K562 (cell line): ENCODE measurements around the gene GUK1. TPM values are rescaled to one million over a fixed set of nuclear protein-coding genes. Genes with fewer than 3 reads are reported as not detected.

Source experiments
- BCL6 ChIP-seq: fragments of 250-450 bp; sonication (Bioruptor Pico); IDR thresholded peaks from 2 replicates; pipeline ENCODE4 v1.4.0; 2020
- CEBPB ChIP-seq: fragments of 450-650 bp; IDR thresholded peaks from 2 replicates; pipeline ENCODE4 v1.6.1; 2016; ENCODE audit warnings: missing genetic modification characterization, missing compliant biosample characterization
- DPF2 ChIP-seq: fragments of 450-650 bp; IDR thresholded peaks from 2 replicates; pipeline ENCODE4 v1.6.1; 2016
- E2F5 ChIP-seq: sonication (generic); formaldehyde crosslinking; IDR thresholded peaks from 2 replicates; pipeline ENCODE4 v1.8.0; 2022; ENCODE audit warnings: mild to moderate bottlenecking, missing genetic modification reagents
- ELF1 ChIP-seq: fragments of 200-800 bp; sonication (Bioruptor generic); IDR thresholded peaks from 2 replicates; pipeline ENCODE4 v1.6.1; 2016; ENCODE audit warnings: missing genetic modification characterization, missing compliant biosample characterization
- EWSR1 ChIP-seq: fragments of 450-650 bp; IDR thresholded peaks from 2 replicates; pipeline ENCODE4 v1.6.1; 2018; ENCODE audit warnings: borderline replicate concordance, mild to moderate bottlenecking, low read depth, moderate library complexity; ENCODE audit not compliant: partially characterized antibody
- HLTF ChIP-seq: fragments of 450-650 bp; IDR thresholded peaks from 2 replicates; pipeline ENCODE4 v1.6.1; 2016
- HMBOX1 ChIP-seq: sonication (generic); IDR thresholded peaks from 2 replicates; pipeline ENCODE4 v1.6.1; 2016
- HNRNPK ChIP-seq: fragments of 200-400 bp; formaldehyde crosslinking; IDR thresholded peaks from one replicate; pipeline ENCODE4 v1.6.1; 2018; ENCODE audit warnings: mild to moderate bottlenecking, low read depth, low read length; ENCODE audit not compliant: poor library complexity, severe bottlenecking
- HOXB6 ChIP-seq: fragments of 250-450 bp; sonication (Bioruptor Pico); IDR thresholded peaks from 2 replicates; pipeline ENCODE4 v1.5.1; 2022; ENCODE audit warnings: mild to moderate bottlenecking, borderline replicate concordance
- MAFK ChIP-seq: IDR thresholded peaks from 2 replicates; pipeline ENCODE4 v1.6.1; 2011; ENCODE audit warnings: low read length, improper control_type of control experiment
- MLX ChIP-seq, 2 experiments: fragments of 450-650 bp in 1 of 2; sonication (generic) in 1 of 2; formaldehyde crosslinking; conservative IDR thresholded peaks; 2 replicates each; pipeline versions ENCODE4 v1.4.0 to v1.8.1; 2020 to 2022; ENCODE audit warnings: mild to moderate bottlenecking in 1 of 2, missing genetic modification reagents in 1 of 2
- NR2C1 ChIP-seq, 2 experiments: fragments of 450-650 bp; IDR thresholded peaks; 2 replicates each; pipeline ENCODE4 v1.6.1; 2017; ENCODE audit warnings: mild to moderate bottlenecking in 2 of 2, antibody characterized with exemption in 1 of 2, inconsistent platforms in 1 of 2, missing compliant biosample characterization in 1 of 2, missing genetic modification characterization in 1 of 2
- PTTG1 ChIP-seq: fragments of 450-650 bp; IDR thresholded peaks from 2 replicates; pipeline ENCODE4 v1.6.1; 2016; ENCODE audit warnings: low read depth, mild to moderate bottlenecking, missing genetic modification characterization, missing compliant biosample characterization
- RBFOX2 ChIP-seq: fragments of 200-400 bp; formaldehyde crosslinking; IDR thresholded peaks from 2 replicates; pipeline ENCODE4 v1.6.1; 2017; ENCODE audit warnings: low read depth, mild to moderate bottlenecking, low read length, moderate library complexity
- SIRT6 ChIP-seq: IDR thresholded peaks from one replicate; pipeline ENCODE4 v1.6.1; 2012; ENCODE audit warnings: low read depth, mild to moderate bottlenecking, control low read depth, inconsistent platforms, low read length, moderate library complexity
- SRSF7 ChIP-seq: fragments of 200-400 bp; formaldehyde crosslinking; optimal IDR thresholded peaks from 2 replicates; pipeline ENCODE3; 2017; ENCODE audit warnings: mild to moderate bottlenecking, low read depth, low read length
- SRSF9 ChIP-seq: fragments of 200-400 bp; formaldehyde crosslinking; IDR thresholded peaks from 2 replicates; pipeline ENCODE4 v1.6.1; 2017; ENCODE audit warnings: low read depth, low read length, borderline replicate concordance
- ZBTB12 ChIP-seq: fragments of 250-450 bp; sonication (Bioruptor Pico); IDR thresholded peaks from 2 replicates; pipeline ENCODE4 v1.4.0; 2020
- ZBTB7A ChIP-seq: IDR thresholded peaks from 2 replicates; pipeline ENCODE4 v1.6.1; 2011; ENCODE audit warnings: low read depth, mild to moderate bottlenecking, low read length, moderate library complexity, borderline replicate concordance; ENCODE audit not compliant: control insufficient read depth
- ZFPM2 ChIP-seq: fragments of 250-450 bp; sonication (Bioruptor Pico); IDR thresholded peaks from 2 replicates; pipeline ENCODE4 v1.5.1; 2022; ENCODE audit warnings: mild to moderate bottlenecking
- ZFX ChIP-seq: sonication (generic); formaldehyde crosslinking; IDR thresholded peaks from 2 replicates; pipeline ENCODE4 v1.8.0; 2022; ENCODE audit warnings: mild to moderate bottlenecking, missing genetic modification reagents, moderate library complexity
- ZNF639 ChIP-seq, 2 experiments: fragments of 200-800 bp in 1 of 2; sonication (Bioruptor generic) in 1 of 2; sonication (generic) in 1 of 2; formaldehyde crosslinking in 1 of 2; IDR thresholded peaks in 1 of 2; conservative IDR thresholded peaks in 1 of 2; 2 replicates each; pipeline versions ENCODE4 v1.5.0 to v1.6.1; 2016 to 2020; ENCODE audit warnings: missing compliant biosample characterization in 1 of 2, missing genetic modification characterization in 1 of 2, missing genetic modification reagents in 1 of 2
- polyA plus RNA-seq, 8 experiments: library from polyadenylated mRNA; depleted of rRNA in 4 of 8; stranded (reverse) in 5 of 8; unstranded in 3 of 8; fragments of >200 nt; fragmentation: Nextera tagmentation in 2 of 8; fragmentation: Illumina TruSeq in 1 of 8; extraction: Ambion mirVana in 2 of 8; extraction: Trizol in 1 of 8; gene quantifications; 2 replicates each; pipeline versions ENCODE4 v1.2.1 to v1.2.3, GENCODE V29; 2011 to 2014; ENCODE audit warnings: inconsistent platforms in 1 of 8, missing spikeins in 1 of 8
- total RNA-seq, 7 experiments: library from RNA; depleted of rRNA in 6 of 7; stranded (reverse); fragments of >200 nt in 6 of 7; fragmentation: Illumina TruSeq in 2 of 7; extraction: Trizol in 2 of 7; gene quantifications; 2 replicates each; pipeline versions ENCODE4 v1.2.1 to v1.2.3, GENCODE V29; 2011 to 2021; ENCODE audit warnings: low replicate concordance in 1 of 7

GUK1 gene
- total and polyA plus RNA-seq, 9 of the 15 experiments (the other 6 are each of a cell fraction or from before 2014, with no cell fraction given), result 7.0 to 331 (median 132) TPM

GRCh38 chr1:228166170-228166936, 26.3 kb downstream of the GUK1 start (continued):
- no peak for TF ChIP-seq RBFOX2
- TF ChIP-seq SIRT6, result no peak
- peak; percentile 51; the same call in 1 of the 2 replicates for TF ChIP-seq ZBTB12 (CRISPR knock-in tag)
- TF ChIP-seq ZBTB7A, result no peak; the same call in 1 of the 2 replicates
- TF ChIP-seq DPF2, result peak; percentile 42; the same call in 1 of the 2 replicates
- TF ChIP-seq HMBOX1, result no peak
- TF ChIP-seq HOXB6 (CRISPR knock-in tag), result no peak
- no peak for TF ChIP-seq ZNF639 (CRISPR knock-in tag; conservative IDR thresholded peaks at IDR 0.05 in 1 of 2, IDR thresholded peaks at IDR 0.05 in 1 of 2)
- TF ChIP-seq ELF1 (tag), result no peak
- no peak for TF ChIP-seq SRSF7
- no peak for TF ChIP-seq EWSR1
- TF ChIP-seq SRSF9, result no peak
- TF ChIP-seq NR2C1 (IDR thresholded peaks at IDR 0.05), result no peak
- no peak; the same call in 1 of the 2 replicates for TF ChIP-seq NR2C1 (tag; IDR thresholded peaks at IDR 0.05)
- no peak for TF ChIP-seq HNRNPK
- TF ChIP-seq PTTG1 (tag), result no peak
- no peak for TF ChIP-seq ZFPM2 (CRISPR knock-in tag)
- no peak for TF ChIP-seq MLX (CRISPR knock-in tag; conservative IDR thresholded peaks at IDR 0.05)
- TF ChIP-seq E2F5 (CRISPR knock-in tag), result no peak
- TF ChIP-seq BCL6 (CRISPR knock-in tag), result no peak
- TF ChIP-seq CEBPB (tag), result no peak
- TF ChIP-seq ZFX, result peak; percentile 28; the same call in 1 of the 2 replicates
- TF ChIP-seq HLTF, result peak; percentile 23; the same call in 1 of the 2 replicates
- peak; percentile 58 for TF ChIP-seq MAFK
